HepG2 (cell line): ENCODE measurements around the gene SPDL1. TPM values are rescaled to one million over a fixed set of nuclear protein-coding genes. Genes with fewer than 3 reads are reported as not detected.

Source experiments
- HDAC1 ChIP-seq: sonication (generic); formaldehyde crosslinking; IDR thresholded peaks from 2 replicates; pipeline ENCODE4 v1.5.1; 2020; ENCODE audit warnings: mild to moderate bottlenecking, missing genetic modification reagents
- ONECUT2 ChIP-seq: sonication (generic); formaldehyde crosslinking; IDR thresholded peaks from 2 replicates; pipeline ENCODE4 v1.4.0; 2020; ENCODE audit warnings: missing genetic modification reagents
- RBAK ChIP-seq: sonication (generic); formaldehyde crosslinking; IDR thresholded peaks from 2 replicates; pipeline ENCODE4 v1.5.1; 2020; ENCODE audit warnings: mild to moderate bottlenecking, missing genetic modification reagents
- RCOR2 ChIP-seq: IDR thresholded peaks from 2 replicates; pipeline ENCODE4 v1.6.1; 2016; ENCODE audit warnings: missing biosample characterization, missing genetic modification reagents
- RNF2 ChIP-seq: fragments of 450-650 bp; conservative IDR thresholded peaks from 2 replicates; pipeline ENCODE4 v1.6.1; 2016; ENCODE audit warnings: low read depth
- SALL2 ChIP-seq: sonication (generic); formaldehyde crosslinking; IDR thresholded peaks from 2 replicates; pipeline ENCODE4 v1.8.1; 2023; ENCODE audit warnings: mild to moderate bottlenecking, missing genetic modification reagents, inconsistent platforms
- SAP130 ChIP-seq: IDR thresholded peaks from 2 replicates; pipeline ENCODE4 v1.6.1; 2016; ENCODE audit warnings: low read depth
- SP2 ChIP-seq: sonication (generic); formaldehyde crosslinking; IDR thresholded peaks from 2 replicates; pipeline ENCODE4 v1.5.1; 2020; ENCODE audit warnings: mild to moderate bottlenecking, missing genetic modification reagents
- TGIF2 ChIP-seq: IDR thresholded peaks from 2 replicates; pipeline ENCODE4 v1.6.1; 2016; ENCODE audit warnings: control low read depth, missing compliant biosample characterization
- TP53 ChIP-seq: sonication (generic); formaldehyde crosslinking; conservative IDR thresholded peaks from 2 replicates; pipeline ENCODE4 v1.4.0; 2020; ENCODE audit warnings: missing genetic modification reagents
- YY1 ChIP-seq: IDR thresholded peaks from 2 replicates; pipeline ENCODE4 v1.6.1; 2011; ENCODE audit warnings: low read length, low read depth, moderate library complexity, mild to moderate bottlenecking; ENCODE audit not compliant: insufficient read depth, insufficient replicate concordance
- ZBTB21 ChIP-seq: sonication (generic); formaldehyde crosslinking; IDR thresholded peaks from 2 replicates; pipeline ENCODE4 v1.4.0; 2020; ENCODE audit warnings: missing genetic modification reagents
- ZBTB8A ChIP-seq: sonication (generic); formaldehyde crosslinking; IDR thresholded peaks from 2 replicates; pipeline ENCODE4 v1.4.0; 2020; ENCODE audit warnings: mild to moderate bottlenecking, low read depth, missing genetic modification reagents, borderline replicate concordance
- ZFP62 ChIP-seq: sonication (generic); formaldehyde crosslinking; IDR thresholded peaks from 2 replicates; pipeline ENCODE4 v1.4.0; 2020; ENCODE audit warnings: missing genetic modification reagents
- ZFY ChIP-seq: sonication (generic); formaldehyde crosslinking; IDR thresholded peaks from 2 replicates; pipeline ENCODE4 v1.4.0; 2020; ENCODE audit warnings: missing genetic modification reagents
- ZNF138 ChIP-seq: sonication (generic); formaldehyde crosslinking; IDR thresholded peaks from 2 replicates; pipeline ENCODE4 v1.5.0; 2020; ENCODE audit warnings: mild to moderate bottlenecking, low read depth, missing genetic modification reagents
- ZNF333 ChIP-seq: sonication (generic); formaldehyde crosslinking; IDR thresholded peaks from 2 replicates; pipeline ENCODE4 v1.4.0; 2020; ENCODE audit warnings: mild to moderate bottlenecking, missing genetic modification reagents, borderline replicate concordance
- ZNF550 ChIP-seq: sonication (generic); formaldehyde crosslinking; IDR thresholded peaks from 2 replicates; pipeline ENCODE4 v1.4.0; 2020; ENCODE audit warnings: mild to moderate bottlenecking, missing genetic modification reagents, borderline replicate concordance
- ZNF564 ChIP-seq: sonication (generic); formaldehyde crosslinking; IDR thresholded peaks from 2 replicates; pipeline ENCODE4 v1.8.1; 2023; ENCODE audit warnings: mild to moderate bottlenecking, missing genetic modification reagents
- ZNF616 ChIP-seq: sonication (generic); formaldehyde crosslinking; IDR thresholded peaks from 2 replicates; pipeline ENCODE4 v1.5.0; 2020; ENCODE audit warnings: low read depth, mild to moderate bottlenecking, missing genetic modification reagents
- polyA plus RNA-seq, 8 experiments: library from polyadenylated mRNA; depleted of rRNA in 3 of 8; stranded (reverse) in 7 of 8; unstranded in 1 of 8; fragments of >200 nt; fragmentation: Illumina TruSeq in 4 of 8; extraction: Trizol in 4 of 8; gene quantifications; 2 replicates each; pipeline versions ENCODE4 v1.2.1 to v1.2.3, GENCODE V29; 2011 to 2016; ENCODE audit warnings: low read depth in 4 of 8, missing spikeins in 1 of 8, mixed read lengths in 1 of 8; ENCODE audit not compliant: insufficient read depth in 1 of 8
- total RNA-seq, 5 experiments: library from RNA; depleted of rRNA; stranded (reverse); fragments of >200 nt; fragmentation: Illumina TruSeq; extraction: Trizol; gene quantifications; 2 replicates each; pipeline ENCODE4 v1.2.3, GENCODE V29; 2016; ENCODE audit warnings: low read depth in 1 of 5
- TF ChIP-seq, protein P1 (sequence below): sonication (generic); formaldehyde crosslinking; IDR thresholded peaks from 2 replicates; pipeline ENCODE4 v1.4.0; 2020; ENCODE audit warnings: missing genetic modification reagents
- TF ChIP-seq, protein P2 (sequence below): sonication (generic); formaldehyde crosslinking; IDR thresholded peaks from 2 replicates; pipeline ENCODE4 v1.8.0; 2022; ENCODE audit warnings: mild to moderate bottlenecking, missing genetic modification reagents
- TF ChIP-seq, protein P3 (sequence below): sonication (generic); formaldehyde crosslinking; IDR thresholded peaks from 2 replicates; pipeline ENCODE4 v1.5.1; 2020; ENCODE audit warnings: mild to moderate bottlenecking, missing genetic modification reagents, moderate library complexity
- TF ChIP-seq, protein P4 (sequence below): sonication (generic); formaldehyde crosslinking; IDR thresholded peaks from 2 replicates; pipeline ENCODE4 v1.4.0; 2020; ENCODE audit warnings: mild to moderate bottlenecking, missing genetic modification reagents
- TF ChIP-seq, protein P5 (sequence below): sonication (generic); formaldehyde crosslinking; IDR thresholded peaks from 2 replicates; pipeline ENCODE4 v1.4.0; 2020; ENCODE audit warnings: mild to moderate bottlenecking, missing genetic modification reagents

Gene SPDL1
- total and polyA plus RNA-seq, 2 of the 13 experiments (the other 11 are each of a cell fraction or from before 2014, with no cell fraction given) = 10.9 to 36.6 TPM

DNA sequence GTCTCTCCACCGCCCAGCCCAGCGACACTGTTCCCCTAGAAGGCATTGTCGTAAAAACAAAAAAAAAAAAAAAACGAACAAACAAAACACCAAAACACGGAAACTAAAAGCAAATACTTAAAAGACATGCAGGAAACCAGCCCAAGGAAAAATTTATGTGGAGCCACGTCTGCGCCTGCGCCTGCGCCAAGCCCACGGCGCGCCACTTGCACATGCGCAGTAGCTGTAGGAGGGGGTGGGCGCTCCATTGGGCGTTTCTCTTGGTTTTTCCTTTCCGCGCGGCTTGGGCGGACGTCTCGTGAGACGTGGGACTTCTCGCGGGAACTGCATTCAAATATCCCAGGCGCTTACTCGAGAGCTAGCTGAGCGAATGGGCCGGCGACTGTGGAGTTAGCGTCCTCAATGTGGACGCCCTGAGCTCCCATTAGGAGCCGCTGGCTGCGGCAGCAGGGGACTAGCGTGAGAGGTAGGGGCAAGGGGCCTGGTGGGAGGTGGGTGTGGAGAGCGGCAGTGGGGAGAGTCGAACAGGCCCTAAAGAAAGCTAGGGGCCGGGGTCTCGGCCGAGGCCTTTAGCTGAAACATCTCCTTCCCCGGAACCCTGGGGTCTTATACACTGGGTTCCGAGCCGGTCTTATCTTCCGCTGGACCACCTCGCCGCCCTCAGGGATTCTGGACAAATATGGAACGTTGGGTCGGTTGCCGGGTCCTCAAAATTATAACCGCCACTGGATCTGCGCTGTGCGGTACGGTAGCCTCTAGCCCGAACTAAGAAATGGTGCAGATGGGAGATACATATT lies at the start of gene SPDL1 (continued):
- TF ChIP-seq ONECUT2 (CRISPR knock-in tag) = no peak
- TF ChIP-seq ZNF138 (CRISPR knock-in tag) = no peak
- TF ChIP-seq ZFP62 (CRISPR knock-in tag) = no peak
- peak; percentile 87 for TF ChIP-seq SAP130 (CRISPR knock-in tag)
- TF ChIP-seq, protein P1, sequence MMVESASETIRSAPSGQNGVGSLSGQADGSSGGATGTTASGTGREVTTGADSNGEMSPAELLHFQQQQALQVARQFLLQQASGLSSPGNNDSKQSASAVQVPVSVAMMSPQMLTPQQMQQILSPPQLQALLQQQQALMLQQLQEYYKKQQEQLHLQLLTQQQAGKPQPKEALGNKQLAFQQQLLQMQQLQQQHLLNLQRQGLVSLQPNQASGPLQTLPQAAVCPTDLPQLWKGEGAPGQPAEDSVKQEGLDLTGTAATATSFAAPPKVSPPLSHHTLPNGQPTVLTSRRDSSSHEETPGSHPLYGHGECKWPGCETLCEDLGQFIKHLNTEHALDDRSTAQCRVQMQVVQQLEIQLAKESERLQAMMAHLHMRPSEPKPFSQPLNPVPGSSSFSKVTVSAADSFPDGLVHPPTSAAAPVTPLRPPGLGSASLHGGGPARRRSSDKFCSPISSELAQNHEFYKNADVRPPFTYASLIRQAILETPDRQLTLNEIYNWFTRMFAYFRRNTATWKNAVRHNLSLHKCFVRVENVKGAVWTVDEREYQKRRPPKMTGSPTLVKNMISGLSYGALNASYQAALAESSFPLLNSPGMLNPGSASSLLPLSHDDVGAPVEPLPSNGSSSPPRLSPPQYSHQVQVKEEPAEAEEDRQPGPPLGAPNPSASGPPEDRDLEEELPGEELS (CRISPR knock-in tag) = no peak
- TF ChIP-seq ZNF564 (CRISPR knock-in tag) = no peak
- no peak for TF ChIP-seq TP53 (CRISPR knock-in tag)
- TF ChIP-seq RNF2 = no peak
- no peak for TF ChIP-seq ZNF550 (CRISPR knock-in tag)
- peak; percentile 34; the same call in 1 of the 2 replicates for TF ChIP-seq HDAC1 (CRISPR knock-in tag)
- TF ChIP-seq TGIF2 (CRISPR knock-in tag) = peak; percentile 15; the same call in 1 of the 2 replicates
- TF ChIP-seq, protein P2, sequence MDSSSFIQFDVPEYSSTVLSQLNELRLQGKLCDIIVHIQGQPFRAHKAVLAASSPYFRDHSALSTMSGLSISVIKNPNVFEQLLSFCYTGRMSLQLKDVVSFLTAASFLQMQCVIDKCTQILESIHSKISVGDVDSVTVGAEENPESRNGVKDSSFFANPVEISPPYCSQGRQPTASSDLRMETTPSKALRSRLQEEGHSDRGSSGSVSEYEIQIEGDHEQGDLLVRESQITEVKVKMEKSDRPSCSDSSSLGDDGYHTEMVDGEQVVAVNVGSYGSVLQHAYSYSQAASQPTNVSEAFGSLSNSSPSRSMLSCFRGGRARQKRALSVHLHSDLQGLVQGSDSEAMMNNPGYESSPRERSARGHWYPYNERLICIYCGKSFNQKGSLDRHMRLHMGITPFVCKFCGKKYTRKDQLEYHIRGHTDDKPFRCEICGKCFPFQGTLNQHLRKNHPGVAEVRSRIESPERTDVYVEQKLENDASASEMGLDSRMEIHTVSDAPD = no peak
- TF ChIP-seq SP2 (CRISPR knock-in tag) = no peak
- TF ChIP-seq ZBTB8A (CRISPR knock-in tag) = no peak
- no peak for TF ChIP-seq ZNF616 (CRISPR knock-in tag)
- peak; percentile 57 for TF ChIP-seq YY1
- TF ChIP-seq, protein P3, sequence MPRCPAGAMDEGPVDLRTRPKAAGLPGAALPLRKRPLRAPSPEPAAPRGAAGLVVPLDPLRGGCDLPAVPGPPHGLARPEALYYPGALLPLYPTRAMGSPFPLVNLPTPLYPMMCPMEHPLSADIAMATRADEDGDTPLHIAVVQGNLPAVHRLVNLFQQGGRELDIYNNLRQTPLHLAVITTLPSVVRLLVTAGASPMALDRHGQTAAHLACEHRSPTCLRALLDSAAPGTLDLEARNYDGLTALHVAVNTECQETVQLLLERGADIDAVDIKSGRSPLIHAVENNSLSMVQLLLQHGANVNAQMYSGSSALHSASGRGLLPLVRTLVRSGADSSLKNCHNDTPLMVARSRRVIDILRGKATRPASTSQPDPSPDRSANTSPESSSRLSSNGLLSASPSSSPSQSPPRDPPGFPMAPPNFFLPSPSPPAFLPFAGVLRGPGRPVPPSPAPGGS = 0 out of 2 replicates have a peak, but pooled peaks have one; percentile 44
- TF ChIP-seq ZFY (CRISPR knock-in tag) = peak; percentile 93
- TF ChIP-seq, protein P4, sequence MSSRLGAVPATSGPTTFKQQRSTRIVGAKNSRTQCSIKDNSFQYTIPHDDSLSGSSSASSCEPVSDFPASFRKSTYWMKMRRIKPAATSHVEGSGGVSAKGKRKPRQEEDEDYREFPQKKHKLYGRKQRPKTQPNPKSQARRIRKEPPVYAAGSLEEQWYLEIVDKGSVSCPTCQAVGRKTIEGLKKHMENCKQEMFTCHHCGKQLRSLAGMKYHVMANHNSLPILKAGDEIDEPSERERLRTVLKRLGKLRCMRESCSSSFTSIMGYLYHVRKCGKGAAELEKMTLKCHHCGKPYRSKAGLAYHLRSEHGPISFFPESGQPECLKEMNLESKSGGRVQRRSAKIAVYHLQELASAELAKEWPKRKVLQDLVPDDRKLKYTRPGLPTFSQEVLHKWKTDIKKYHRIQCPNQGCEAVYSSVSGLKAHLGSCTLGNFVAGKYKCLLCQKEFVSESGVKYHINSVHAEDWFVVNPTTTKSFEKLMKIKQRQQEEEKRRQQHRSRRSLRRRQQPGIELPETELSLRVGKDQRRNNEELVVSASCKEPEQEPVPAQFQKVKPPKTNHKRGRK = no peak
- no peak for TF ChIP-seq ZNF333 (CRISPR knock-in tag)
- TF ChIP-seq RBAK (CRISPR knock-in tag) = no peak
- no peak for TF ChIP-seq RCOR2 (CRISPR knock-in tag)
- no peak for TF ChIP-seq SALL2 (CRISPR knock-in tag)
- TF ChIP-seq ZBTB21 = no peak
- TF ChIP-seq, protein P5, sequence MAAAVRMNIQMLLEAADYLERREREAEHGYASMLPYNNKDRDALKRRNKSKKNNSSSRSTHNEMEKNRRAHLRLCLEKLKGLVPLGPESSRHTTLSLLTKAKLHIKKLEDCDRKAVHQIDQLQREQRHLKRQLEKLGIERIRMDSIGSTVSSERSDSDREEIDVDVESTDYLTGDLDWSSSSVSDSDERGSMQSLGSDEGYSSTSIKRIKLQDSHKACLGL = no peak; the same call in 1 of the 2 replicates
